Measurements from ENCODE around the gene ANKRD63.

DNA sequence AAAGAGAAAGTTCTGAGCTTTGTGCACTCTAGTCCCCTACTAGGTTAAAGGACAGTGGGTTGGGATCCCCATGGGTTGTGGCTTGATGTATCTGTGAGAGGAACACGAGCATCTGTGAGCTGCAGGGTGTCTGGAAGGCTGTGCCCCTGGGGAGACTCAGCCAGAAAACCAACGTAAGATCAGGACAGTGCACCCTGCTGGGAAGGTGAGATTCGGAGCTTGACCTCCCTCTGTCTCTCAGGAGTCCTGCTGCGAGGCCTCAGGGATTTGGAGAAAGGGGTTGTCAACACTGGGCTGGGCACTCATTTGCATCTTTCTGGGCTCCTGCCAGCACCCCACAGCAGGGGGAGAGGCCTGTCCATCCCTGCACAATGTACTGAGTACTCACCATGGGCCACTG lies 15.2 kb downstream of the ANKRD63 start:
- TF ChIP-seq, protein P1, sequence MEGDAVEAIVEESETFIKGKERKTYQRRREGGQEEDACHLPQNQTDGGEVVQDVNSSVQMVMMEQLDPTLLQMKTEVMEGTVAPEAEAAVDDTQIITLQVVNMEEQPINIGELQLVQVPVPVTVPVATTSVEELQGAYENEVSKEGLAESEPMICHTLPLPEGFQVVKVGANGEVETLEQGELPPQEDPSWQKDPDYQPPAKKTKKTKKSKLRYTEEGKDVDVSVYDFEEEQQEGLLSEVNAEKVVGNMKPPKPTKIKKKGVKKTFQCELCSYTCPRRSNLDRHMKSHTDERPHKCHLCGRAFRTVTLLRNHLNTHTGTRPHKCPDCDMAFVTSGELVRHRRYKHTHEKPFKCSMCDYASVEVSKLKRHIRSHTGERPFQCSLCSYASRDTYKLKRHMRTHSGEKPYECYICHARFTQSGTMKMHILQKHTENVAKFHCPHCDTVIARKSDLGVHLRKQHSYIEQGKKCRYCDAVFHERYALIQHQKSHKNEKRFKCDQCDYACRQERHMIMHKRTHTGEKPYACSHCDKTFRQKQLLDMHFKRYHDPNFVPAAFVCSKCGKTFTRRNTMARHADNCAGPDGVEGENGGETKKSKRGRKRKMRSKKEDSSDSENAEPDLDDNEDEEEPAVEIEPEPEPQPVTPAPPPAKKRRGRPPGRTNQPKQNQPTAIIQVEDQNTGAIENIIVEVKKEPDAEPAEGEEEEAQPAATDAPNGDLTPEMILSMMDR (IDR thresholded peaks at IDR 0.05): no peak
- TF ChIP-seq POLR2A (IDR thresholded peaks at IDR 0.05) (no peak), POLR2AphosphoS5 (IDR thresholded peaks at IDR 0.05) (no peak), EP300 (IDR thresholded peaks at IDR 0.05) (no peak)
